NCI-H524 treated with DMSO at 0.1 percent for 48 hours (cell line): Measurements from ENCODE around the gene NCR2.
"Not testable (repeated sequence)": the region's sequence is repeated elsewhere in the genome, so short reads cannot be mapped to it uniquely, and the experiment has no call there.

Experiments used
- DNase-seq: peaks from one replicate; lab custom pipeline; 2025; lab: John Stamatoyannopoulos, UW

Gene NCR2, protein sequence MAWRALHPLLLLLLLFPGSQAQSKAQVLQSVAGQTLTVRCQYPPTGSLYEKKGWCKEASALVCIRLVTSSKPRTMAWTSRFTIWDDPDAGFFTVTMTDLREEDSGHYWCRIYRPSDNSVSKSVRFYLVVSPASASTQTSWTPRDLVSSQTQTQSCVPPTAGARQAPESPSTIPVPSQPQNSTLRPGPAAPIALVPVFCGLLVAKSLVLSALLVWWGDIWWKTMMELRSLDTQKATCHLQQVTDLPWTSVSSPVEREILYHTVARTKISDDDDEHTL

DNA sequence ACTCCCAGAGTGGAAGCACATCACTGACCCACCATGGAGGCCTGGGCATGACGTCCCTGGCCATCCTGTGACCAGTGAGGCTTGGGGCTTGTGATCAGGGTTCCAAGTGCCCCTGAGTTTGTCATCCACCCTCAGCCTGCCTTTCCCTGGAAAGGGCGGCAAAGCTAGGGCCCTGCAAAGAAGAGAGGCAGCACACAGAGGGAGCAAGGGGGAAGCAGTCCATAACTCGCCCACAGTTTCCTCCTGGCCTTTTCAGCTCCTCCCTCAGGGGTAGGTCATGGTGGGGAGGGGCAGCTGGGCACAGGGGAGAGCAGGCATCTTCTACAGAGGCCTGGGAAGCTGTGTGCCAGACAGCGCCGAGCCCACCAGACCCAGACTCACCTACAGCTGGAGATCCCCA, at the start of gene NCR2:
Gene NCR2, plus strand, starts transcription at position 313 of the 400 bp plus-strand sequence. CDS start 269 bp downstream, outside the sequence.
- DNase-seq, result no peak

DNA sequence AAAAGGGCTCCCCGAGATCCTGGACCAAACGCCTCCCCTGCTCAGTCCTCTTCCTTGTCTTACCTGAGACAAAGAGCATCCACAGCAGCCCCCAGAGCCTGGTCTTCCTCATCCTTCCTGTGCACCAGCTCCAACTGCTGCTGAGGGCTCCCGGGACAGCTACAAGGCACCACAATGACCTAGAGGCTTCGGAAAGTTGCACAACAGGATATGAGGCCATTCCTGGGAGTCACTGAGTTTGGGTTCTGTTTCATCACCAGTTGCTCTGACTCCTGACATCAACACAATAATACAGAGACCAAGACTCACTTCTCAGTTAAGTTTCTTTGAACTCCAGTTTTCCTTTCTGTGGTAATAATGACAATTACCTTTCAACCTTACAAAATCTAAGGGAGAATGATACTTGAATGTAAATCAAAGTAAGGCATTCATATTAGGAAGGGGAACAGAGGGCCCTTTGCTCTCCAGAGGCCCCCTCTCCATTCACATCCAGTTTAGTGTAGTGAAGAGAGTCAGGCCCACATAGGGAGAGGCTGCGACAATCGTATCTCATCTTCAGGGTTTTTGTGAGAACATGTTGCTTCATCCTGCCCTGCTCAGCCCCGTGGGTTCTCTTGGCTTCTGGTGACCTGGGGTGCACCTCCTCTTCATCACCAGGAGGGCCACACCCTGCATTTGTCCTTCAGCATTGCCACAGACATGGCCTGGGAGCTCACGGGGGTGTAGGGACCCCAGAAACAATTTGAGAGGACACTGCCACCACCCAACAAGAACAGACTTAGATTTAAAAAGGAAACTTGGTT, 48.7 kb upstream of the NCR2 start, which contains the start of gene TREM1:
Gene TREM1, minus strand, starts transcription at position 139 of the 803 bp plus-strand sequence. Its CDS starts 27 bp downstream, at position 112.
- DNase-seq, result no peak

DNA sequence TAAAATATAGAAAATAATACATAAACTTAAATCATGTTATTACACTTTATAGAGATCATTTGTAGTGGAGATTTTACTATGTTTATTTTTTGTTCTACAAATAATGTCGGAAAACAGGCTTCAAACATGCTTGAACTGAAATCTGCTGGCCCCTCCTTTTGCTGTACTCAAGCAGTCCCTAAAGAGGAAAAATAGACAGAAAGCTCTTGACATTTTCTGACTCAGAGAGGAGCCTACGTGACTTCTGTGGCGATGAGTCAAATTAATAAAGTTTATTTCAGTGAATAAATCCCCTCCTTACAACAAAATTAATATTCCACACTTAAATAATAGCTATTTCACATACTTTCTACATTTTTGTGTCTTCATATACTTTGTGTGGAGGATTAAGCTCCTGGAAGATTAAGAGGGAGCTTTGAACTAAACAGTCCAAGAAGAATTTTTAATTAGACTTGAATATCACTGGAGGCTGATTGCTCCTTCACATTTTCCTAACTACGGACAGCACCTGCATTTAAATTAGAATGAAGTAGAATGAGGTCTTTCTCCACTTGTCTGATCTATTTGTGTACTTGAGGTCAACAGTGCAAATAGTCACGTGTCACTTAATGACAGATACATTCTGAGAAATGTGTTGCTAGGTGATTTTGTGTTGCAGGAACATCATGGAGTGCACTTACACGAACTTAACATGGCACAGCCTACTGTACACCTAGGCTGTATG, 47.2 kb upstream of the NCR2 start:
- DNase-seq, result no peak

DNA sequence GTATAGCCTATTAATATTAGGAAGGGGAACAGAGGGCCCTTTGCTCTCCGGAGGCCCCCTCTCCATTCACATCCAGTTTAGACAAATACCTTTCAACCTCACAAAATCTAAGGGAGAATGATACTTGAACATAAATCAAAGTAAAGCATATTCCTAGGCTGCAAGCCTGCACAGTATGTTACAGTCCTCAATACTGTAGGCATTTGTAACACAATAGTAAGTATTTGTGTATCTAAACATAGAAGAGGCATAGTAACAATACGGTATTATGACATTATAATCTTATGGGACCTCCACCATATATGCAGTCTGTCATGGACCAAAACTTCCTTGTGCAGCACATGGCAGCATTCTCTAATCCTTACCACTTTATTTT, 46.7 kb upstream of the NCR2 start:
- DNase-seq, result no peak

DNA sequence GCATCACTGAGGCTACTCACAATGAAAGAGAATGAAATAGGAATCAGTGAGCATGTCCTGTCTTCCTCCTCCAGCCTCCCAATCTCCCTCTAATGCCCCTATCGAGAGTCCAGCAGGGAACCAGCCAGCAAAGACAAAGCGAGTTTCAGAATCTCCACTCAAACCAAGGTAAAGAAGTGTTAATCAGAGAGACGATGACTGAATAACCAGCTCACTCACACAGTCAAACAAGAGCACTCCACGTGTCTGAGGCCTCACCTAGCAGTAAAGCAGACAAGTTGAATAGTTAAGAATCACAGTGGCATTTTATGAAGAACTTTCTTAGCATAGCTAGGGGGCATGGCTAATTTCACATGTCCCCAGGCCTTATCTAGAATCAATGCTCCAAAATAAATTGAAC, 45.6 kb upstream of the NCR2 start:
- no peak for DNase-seq

DNA sequence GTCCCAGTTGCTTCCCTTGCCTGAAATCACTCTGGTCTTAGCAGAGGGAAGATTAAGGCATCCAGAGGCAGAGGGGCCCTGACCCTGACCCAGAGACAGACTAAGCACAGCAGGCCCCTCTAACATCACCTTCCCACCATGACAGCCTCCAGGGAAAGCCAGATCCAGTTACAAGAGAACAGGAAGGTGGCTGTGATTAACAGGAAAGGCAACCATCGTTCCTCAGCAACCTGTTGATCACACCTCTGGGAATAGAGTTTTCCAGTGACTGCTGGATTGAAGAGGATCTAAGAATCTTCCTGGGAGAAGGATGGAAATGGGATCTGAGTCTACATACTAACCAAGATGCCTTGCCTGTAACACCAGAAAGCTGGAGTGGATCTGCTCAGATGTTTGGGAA, 43.7 kb upstream of the NCR2 start:
- DNase-seq, result no peak

DNA sequence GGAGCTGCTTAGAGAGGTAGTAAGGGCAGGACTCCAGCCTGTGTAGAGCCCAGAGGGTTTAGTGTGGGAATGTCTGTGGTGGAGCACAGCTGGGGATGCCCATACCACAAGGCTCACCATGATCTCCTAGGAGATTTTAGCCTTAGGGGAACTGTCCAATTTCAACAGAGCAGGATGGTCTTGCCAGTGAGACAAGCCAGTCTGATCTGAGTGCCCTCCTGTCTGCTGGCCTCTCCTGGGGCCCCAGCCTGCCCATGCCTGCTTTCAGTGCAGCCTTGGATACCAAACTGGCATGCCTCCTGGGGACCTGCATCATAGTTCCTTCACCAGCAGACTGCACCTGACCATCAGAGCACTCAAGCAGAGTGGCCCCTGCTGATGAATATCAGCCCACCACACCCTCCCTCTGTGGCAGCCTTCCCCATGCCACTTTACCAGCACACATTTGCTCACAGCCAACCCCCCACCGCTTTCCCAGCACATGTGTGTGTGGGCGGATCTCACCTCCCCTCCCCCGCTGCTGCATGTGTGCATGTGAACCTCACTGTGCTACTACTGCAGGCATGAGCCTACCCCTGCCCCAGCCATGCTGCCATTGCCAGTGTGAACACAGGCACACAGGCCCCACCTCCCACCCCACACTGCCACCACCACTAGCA, 41.1 kb upstream of the NCR2 start:
- DNase-seq, result no peak

DNA sequence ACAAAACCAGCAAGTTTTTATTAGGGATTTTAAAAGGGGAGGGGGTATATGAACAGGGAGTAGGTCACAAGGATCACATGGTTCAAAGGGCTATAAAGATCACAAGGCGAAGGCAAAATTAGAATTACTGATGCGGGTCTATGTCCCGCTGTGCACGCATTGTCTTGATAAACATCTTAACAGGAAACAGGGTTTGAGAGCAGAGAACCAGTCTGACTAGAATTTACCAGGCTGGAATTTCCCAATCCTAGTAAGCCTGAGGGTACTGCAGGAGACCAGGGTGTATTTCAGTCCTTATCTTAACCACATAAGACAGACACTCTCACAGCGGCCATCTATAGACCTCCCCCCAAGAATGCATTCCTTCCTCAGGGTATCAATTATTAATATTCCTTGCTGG, 38.2 kb upstream of the NCR2 start:
- not testable (repeated sequence) for DNase-seq

DNA sequence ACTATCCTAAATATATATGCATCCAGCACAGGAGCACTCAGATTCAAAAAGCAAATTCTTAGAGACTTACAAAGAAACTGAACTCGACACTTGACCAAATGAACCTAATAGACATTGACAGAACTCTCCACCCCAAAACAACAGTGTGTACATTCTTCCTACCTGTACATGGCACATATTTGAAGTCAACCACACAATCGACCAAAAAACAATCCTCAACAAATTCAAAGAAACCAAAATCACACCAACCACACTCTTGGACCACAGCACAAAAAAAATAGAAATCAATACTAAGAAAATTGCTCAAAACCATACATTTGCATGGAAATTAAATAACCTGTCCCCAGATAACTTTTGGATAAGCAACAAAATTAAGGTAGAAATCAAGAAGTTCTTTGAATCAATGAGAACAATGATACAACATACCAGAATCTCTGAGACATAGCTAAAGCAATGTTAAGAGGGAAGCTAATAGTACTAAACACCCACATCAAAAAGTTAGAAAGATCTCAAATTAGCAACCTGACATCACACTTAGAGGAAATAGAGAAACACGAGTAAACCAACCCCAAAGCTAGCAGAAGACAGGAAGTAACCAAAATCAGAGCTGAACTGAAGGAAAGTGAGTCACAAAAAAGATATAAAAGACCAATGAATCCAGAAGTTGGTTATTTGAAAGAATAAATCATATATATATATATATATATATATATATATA, 36.5 kb upstream of the NCR2 start:
- DNase-seq, result no peak

DNA sequence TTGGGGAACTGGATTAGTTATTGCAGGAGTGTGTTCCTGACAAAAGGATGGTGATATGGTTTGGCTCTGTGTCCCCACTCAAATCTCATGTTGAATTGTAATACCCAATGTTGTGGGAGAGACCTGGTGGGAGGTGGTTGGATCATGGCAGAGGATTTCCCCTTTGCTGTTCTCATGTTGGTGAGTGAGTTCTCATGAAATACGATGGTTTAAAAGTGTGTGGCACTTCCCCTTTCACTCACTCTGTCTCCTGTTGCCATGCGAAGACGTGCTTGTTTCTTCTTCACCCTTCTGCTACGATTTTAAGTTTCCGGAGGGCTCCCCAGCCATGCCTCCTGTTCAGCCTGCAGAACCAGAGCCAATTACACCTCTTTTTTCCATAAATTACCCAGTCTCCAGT, 32.8 kb upstream of the NCR2 start:
- DNase-seq, result no peak

DNA sequence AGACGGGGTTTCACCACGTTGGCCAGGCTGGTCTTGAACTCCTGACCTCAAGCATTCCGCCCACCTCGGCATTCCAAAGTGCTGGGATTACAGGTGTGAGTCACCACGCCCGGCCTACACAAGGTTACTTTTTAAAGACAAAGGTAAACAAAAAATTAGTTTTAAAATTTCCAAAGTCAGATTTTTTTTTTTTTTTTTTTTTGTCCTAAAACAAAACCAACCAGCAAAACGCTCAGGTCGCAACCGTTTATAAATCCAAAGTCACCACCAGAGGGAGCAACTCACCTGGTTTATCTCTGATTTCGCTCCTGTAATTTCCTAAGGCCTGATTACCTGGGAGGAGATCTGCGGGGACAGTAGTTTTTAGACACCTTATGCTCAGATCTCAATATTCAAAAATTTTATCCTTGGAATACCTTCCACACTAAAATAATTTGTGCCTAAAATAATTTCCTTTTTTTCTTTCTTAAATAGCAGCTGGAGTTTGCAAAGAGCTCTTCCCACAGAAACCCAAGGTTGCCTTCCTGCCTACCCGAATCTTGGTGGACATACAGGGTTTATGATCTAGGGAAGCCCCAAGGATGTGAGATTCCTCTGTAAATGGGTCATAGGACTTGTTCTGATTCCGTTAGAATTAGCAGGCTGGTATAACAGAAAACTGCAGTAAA, 29.1 kb upstream of the NCR2 start:
- DNase-seq, result no peak

DNA sequence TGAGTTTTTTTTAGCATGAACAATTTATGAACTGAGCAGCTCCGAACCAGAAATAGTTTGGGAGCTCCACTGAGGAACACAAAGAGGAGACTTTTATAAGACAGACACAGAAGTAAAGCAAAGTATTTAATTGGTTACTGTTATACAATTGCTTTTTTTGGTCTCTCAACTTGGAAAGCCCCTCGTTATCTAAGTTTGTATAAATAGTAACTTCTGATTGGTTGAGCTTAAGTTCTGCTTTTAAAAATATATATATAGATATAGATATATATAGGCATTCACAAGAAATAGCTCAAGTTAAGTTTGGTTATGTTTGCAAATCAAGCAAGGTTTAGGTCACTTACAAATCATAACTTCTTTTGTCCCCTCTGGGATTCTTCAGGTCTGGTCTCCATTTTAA, 20.2 kb upstream of the NCR2 start:
- no peak for DNase-seq

DNA sequence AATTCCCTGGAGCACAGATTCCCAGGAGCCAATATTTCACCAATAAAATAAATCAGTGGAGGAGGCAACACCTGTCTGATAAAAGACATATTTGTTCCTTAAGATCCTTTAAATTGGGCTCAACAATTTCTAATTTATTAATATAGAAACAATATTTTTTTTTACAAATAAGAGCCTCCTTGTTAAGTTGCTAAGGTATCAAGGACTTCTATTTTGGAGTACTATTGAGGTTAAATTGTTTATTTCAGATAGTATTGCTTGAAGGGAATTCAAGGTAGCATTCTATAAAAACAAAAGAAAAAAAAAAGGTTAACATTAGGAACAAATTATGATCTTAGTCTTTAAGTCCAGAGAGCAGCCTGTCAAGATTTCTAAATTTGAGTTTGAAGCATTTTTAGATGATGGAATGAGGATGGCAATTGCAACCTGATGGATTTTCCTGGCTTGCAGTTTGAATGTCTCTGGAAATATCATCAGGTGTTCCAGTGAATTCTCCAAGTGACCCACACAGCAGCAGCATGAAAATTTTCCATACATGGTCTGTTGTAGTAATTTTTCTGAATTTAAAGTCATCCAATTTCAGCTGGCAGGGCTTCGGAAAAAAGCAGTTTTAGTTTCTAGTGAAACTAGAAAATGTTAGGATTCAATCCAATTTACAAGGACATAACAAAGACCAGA, 19.3 kb upstream of the NCR2 start:
- DNase-seq, result no peak

DNA sequence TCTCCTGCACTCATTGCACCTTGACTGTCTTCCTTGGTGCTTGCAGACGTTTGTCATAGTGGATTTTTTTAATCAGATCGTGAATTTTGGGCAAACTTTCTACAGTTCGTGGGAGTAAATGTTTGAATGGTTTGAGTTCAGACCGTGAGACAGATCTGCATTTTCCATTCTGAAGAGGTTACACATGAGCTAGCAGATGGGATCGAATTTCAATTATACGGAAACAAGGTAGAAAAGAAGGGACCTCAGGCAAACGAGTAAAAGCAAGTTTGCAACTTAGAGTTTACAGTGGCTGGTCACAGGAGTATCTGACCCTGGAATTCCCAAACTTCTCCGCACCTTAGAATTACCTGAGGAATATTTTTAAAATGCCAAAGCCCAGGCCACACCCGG, 17.2 kb upstream of the NCR2 start:
- DNase-seq, result peak; percentile 20

DNA sequence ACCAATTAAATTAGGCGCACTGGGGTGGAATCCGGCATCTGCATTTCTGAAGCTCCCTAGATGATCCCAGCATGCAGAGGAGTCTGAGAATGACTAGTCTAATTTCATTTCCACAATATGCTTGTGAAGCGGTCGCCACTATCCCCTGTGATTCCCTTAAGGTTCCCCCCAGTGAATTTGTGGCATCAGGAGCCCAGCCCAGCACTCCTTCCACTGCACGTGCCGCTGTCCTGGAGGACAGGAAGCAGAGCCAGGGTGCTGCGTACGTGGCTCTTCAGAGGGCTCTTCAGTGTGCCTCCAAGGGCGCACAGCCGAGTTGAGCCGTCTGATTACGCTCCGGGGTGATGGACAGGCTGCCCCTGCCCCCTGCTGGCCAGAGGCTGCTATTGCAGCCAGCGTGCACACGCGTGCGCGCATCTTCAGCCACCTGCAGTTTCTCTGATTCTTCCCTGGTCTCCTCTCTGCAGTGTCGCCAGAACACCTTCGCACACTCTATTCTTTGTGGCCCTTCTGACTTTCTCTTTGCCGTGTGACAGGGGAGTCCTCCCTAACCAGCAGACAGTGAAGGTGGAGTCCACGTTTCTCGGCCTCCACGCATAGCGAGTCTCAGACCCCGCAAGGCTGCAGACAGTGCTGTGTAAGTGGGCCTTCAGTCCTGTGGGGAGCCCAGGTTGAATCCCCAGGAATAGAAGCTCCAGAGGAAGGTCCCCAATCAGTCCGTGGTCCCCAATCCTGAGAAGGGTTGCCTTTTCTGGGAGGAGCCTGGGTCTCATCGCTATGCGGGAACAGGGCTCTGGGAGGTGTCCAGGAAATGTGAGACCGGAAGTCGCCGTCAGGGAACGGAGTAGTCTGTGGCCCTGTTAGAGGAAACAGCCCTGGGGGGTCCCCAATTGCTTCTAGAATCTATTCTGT, 16.5 kb upstream of the NCR2 start:
- DNase-seq, result peak; percentile 71

DNA sequence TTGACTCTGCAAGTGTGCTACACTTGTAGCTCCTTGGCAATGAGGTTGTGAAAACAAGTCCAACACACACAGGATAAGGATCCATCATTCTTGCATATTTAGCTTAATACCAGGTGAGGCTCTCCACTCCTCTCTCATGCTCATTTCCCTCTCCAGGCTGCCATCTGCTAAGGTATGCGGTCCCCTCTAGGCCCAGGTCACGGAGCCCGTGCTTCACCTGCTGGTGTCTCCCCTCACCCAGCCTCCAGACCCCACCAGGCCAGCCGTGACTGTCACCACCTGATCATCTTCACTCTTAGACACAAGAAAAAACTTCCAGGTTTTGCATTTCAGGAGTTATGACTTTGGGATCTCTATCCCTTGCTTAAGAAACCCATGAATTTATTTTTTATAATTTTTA, 14.2 kb upstream of the NCR2 start:
- DNase-seq, result no peak

DNA sequence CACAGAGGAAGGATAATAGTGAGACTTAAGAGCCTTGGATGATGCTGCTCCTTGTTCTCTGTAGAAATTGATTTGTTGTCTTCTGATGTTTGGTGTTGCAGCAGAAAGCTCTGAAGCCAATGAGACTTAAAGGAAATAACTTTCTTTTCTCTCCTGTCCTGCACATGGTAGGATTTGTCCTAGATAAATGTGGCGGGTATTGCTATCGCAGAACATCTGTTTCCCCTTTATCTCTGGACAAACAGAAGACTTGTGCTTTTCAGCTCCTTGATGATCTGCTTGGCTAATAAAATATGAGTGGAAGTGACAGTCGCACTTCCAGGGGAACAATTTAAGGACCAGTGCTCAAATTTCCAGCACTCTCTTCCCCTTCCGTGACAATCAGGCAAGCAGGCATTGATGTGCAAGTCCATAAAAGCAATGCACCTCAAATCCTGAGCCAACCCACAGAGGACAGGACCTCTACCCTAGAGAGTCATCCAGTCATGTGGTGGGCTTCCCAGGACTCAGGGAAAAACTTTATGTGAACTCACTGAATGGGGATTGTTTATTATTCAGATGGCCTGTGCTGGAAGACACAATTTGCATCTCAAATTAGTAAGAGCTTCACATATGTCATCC, 9.9 kb upstream of the NCR2 start:
- no peak for DNase-seq

DNA sequence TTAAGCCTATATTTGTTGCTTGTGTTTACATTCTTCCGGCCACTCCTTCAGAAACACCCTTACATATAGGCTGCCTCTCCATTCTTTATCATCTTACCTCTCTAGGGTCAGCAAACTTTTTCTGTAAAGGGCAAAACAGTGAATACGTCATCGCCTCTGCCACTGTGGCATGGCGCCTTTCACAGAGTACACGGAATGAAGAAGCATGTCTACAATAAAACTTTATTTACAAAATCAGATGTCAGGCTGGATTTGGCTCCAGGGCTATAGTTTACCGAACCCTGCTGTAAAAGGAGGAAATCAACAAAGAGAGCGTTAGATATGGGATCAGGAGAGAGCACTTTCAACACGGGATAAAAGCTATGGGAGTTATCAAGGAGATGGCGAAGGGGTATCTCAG, 9.3 kb upstream of the NCR2 start:
- DNase-seq, result no peak

DNA sequence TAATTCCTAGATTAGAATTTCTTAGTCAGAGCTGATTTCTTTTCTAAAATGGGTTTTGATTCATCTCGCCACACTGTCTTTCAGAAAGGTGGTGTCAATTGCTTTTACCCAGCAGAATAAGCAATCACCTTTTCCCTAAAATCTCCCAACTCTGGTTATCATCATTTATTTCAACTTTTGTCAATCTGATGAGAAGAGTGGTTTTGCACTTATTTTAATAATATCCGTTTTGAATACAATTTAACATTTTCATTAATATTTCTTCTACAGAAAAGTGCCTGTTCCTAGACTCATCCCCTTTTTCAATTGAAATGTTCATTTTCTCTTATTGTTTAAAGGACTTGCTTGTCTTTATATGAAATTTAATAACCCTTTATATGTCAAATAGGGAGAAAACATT, 8.2 kb upstream of the NCR2 start:
- no peak for DNase-seq
